IMR-90 (cell line): ENCODE measurements around the gene NPAS1.

ENCODE experiments used
- CEBPB ChIP-seq: IDR thresholded peaks from 2 replicates; pipeline ENCODE4 v1.6.1; 2012; ENCODE audit warnings: low read depth, low read length, improper control_type of control experiment
- FOS ChIP-seq: fragments of 150-350 bp; IDR thresholded peaks from 2 replicates; pipeline ENCODE4 v1.6.1; 2016; ENCODE audit warnings: low read depth, low read length
- MAFK ChIP-seq: IDR thresholded peaks from 2 replicates; pipeline ENCODE4 v1.6.1; 2012; ENCODE audit warnings: low read depth, low read length, improper control_type of control experiment
- MXI1 ChIP-seq: IDR thresholded peaks from 2 replicates; pipeline ENCODE4 v1.6.1; 2012; ENCODE audit warnings: low read depth, mild to moderate bottlenecking, low read length, moderate library complexity, borderline replicate concordance
- POLR2A ChIP-seq: IDR thresholded peaks from 2 replicates; pipeline ENCODE4 v1.6.1; 2012; ENCODE audit warnings: mild to moderate bottlenecking, low read depth, low read length
- RAD21 ChIP-seq: IDR thresholded peaks from 2 replicates; pipeline ENCODE4 v1.6.1; 2012; ENCODE audit warnings: low read length, improper control_type of control experiment
- RFX5 ChIP-seq: IDR thresholded peaks from 2 replicates; pipeline ENCODE4 v1.8.0; 2012; ENCODE audit warnings: low read depth, mild to moderate bottlenecking, low read length, moderate library complexity
- SMC3 ChIP-seq: fragments of 150-350 bp; IDR thresholded peaks from 2 replicates; pipeline ENCODE4 v1.6.1; 2016; ENCODE audit warnings: low read depth, mild to moderate bottlenecking, antibody characterized with exemption, low read length, moderate library complexity
- TF ChIP-seq, protein P1 (sequence below): conservative IDR thresholded peaks from 2 replicates; pipeline ENCODE4 v1.5.1; 2012; ENCODE audit warnings: mild to moderate bottlenecking, low read depth, low read length, improper control_type of control experiment
- TF ChIP-seq, protein P2 (sequence below): fragments of 150-350 bp; IDR thresholded peaks from 2 replicates; pipeline ENCODE4 v1.6.1; 2017; ENCODE audit warnings: mild to moderate bottlenecking, antibody characterized with exemption, low read length, low read depth
- TF ChIP-seq, protein P3 (sequence below): fragments of 150-350 bp; IDR thresholded peaks from 2 replicates; pipeline ENCODE4 v1.6.1; 2016; ENCODE audit warnings: low read depth, mild to moderate bottlenecking, low read length, moderate library complexity, borderline replicate concordance

GRCh38 chr19:47040869-47041268 is 21.2 kb downstream of the NPAS1 start:
- TF ChIP-seq, protein P1, sequence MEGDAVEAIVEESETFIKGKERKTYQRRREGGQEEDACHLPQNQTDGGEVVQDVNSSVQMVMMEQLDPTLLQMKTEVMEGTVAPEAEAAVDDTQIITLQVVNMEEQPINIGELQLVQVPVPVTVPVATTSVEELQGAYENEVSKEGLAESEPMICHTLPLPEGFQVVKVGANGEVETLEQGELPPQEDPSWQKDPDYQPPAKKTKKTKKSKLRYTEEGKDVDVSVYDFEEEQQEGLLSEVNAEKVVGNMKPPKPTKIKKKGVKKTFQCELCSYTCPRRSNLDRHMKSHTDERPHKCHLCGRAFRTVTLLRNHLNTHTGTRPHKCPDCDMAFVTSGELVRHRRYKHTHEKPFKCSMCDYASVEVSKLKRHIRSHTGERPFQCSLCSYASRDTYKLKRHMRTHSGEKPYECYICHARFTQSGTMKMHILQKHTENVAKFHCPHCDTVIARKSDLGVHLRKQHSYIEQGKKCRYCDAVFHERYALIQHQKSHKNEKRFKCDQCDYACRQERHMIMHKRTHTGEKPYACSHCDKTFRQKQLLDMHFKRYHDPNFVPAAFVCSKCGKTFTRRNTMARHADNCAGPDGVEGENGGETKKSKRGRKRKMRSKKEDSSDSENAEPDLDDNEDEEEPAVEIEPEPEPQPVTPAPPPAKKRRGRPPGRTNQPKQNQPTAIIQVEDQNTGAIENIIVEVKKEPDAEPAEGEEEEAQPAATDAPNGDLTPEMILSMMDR = no peak
- TF ChIP-seq POLR2A (no peak), RFX5 (no peak), MAFK (no peak), CEBPB (no peak), RAD21 (no peak), FOS (no peak), SMC3 (no peak), MXI1 (no peak)
- TF ChIP-seq, protein P2, sequence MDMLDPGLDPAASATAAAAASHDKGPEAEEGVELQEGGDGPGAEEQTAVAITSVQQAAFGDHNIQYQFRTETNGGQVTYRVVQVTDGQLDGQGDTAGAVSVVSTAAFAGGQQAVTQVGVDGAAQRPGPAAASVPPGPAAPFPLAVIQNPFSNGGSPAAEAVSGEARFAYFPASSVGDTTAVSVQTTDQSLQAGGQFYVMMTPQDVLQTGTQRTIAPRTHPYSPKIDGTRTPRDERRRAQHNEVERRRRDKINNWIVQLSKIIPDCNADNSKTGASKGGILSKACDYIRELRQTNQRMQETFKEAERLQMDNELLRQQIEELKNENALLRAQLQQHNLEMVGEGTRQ = no peak
- TF ChIP-seq, protein P3, sequence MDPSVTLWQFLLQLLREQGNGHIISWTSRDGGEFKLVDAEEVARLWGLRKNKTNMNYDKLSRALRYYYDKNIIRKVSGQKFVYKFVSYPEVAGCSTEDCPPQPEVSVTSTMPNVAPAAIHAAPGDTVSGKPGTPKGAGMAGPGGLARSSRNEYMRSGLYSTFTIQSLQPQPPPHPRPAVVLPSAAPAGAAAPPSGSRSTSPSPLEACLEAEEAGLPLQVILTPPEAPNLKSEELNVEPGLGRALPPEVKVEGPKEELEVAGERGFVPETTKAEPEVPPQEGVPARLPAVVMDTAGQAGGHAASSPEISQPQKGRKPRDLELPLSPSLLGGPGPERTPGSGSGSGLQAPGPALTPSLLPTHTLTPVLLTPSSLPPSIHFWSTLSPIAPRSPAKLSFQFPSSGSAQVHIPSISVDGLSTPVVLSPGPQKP = no peak
